ENCODE data around the gene CARD10. TPM values are rescaled to one million over a fixed set of nuclear protein-coding genes. Genes with fewer than 3 reads are reported as not detected.
"Not testable (repeated sequence)": the region's sequence is repeated elsewhere in the genome, so short reads cannot be mapped to it uniquely, and the experiment has no call there.

CARD10 gene
- total and polyA plus RNA-seq, 4 donors: 6.8 to 16.3 (median 10.2) TPM

GRCh38 chr22:37470087-37470445 is 49.1 kb downstream of the CARD10 start:
- Histone ChIP-seq H3K4me3 (no peak overlapping the region), H3K27me3 (ENCODE audit: control insufficient read depth in 3 of 3, insufficient read depth in 3 of 3, low read length in 2 of 3) (no peaks in the 10 kb centered on the region), H3K36me3 (ENCODE audit: control insufficient read depth in 4 of 4, insufficient read depth in 4 of 4, low read length in 4 of 4) (peaks cover 0 to 29% (median 0%) of the 10 kb centered on the region in 4 donors), H3K4me1 (ENCODE audit: control insufficient read depth in 5 of 5, insufficient read depth in 5 of 5, low read length in 5 of 5) (peaks cover 0 to 2% (median 0%) of the 10 kb centered on the region in 5 donors), H3K9ac (ENCODE audit: insufficient read depth in 1 of 2, low read length in 2 of 2) (no peak overlapping the region), H3K9me3 (ENCODE audit: control insufficient read depth in 4 of 4, insufficient read depth in 3 of 4, low read length in 3 of 4) (no peaks in the 10 kb centered on the region), H3K27ac (ENCODE audit: low read depth in 1 of 2, low read length in 1 of 2) (no peak overlapping the region)
- no peak for ATAC-seq (ENCODE audit: insufficient read depth, low FRiP score)
- DNase-seq: no peak
- TF ChIP-seq CTCF (IDR thresholded peaks at IDR 0.05; ENCODE audit: control extremely low read depth, extremely low read depth): no peak
- WGBS, 2 donors: 83 to 92% methylated on average over 5 of the region's 5 CpGs

DNA sequence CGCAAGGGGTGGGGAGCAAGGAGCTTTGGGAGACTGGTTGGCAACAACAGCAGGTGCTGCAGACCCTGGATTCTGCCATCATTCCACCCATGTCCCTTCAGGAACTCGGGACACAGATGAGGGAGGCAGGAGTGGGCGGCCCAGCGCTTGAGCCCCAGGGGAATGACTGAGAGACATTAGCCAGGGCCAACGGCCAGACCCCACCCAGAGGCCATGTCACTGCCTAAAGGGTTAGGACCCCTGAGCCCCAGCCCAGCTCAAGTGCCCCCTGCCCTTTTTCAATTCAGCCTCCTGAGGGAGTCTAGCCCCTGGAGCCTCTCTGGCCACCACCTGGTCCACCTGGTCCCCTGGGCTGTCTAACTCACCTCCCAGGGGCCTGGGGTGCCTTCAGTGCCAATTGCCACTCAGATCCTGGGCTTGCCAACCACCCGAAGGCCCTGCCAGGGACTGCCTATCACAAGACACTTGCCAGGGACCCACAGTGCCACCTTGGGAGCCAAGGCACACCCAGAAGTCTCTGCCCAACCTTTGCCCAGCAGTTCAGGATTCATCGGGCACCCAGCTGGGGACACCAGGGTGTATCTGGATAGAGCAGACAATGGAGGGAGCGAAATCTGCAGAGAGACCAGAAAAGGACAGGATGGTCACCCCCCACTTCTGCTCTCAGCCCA is 49.7 kb downstream of the CARD10 start:
- DNase-seq (no peak), ATAC-seq (ENCODE audit: insufficient read depth, low FRiP score) (no peak)
- Histone ChIP-seq H3K9ac (ENCODE audit: insufficient read depth in 1 of 2, low read length in 2 of 2) (no peak overlapping the region), H3K36me3 (ENCODE audit: control insufficient read depth in 4 of 4, insufficient read depth in 4 of 4, low read length in 4 of 4) (peaks cover 0 to 26% (median 0%) of the 10 kb centered on the region in 4 donors), H3K4me1 (ENCODE audit: control insufficient read depth in 5 of 5, insufficient read depth in 5 of 5, low read length in 5 of 5) (peaks cover 0 to 2% (median 0%) of the 10 kb centered on the region in 5 donors), H3K4me3 (no peak overlapping the region), H3K9me3 (ENCODE audit: control insufficient read depth in 4 of 4, insufficient read depth in 3 of 4, low read length in 3 of 4) (no peaks in the 10 kb centered on the region), H3K27me3 (ENCODE audit: control insufficient read depth in 3 of 3, insufficient read depth in 3 of 3, low read length in 2 of 3) (no peaks in the 10 kb centered on the region), H3K27ac (ENCODE audit: low read depth in 1 of 2, low read length in 1 of 2) (no peak overlapping the region)
- 84 to 95% methylated on average over 8 of the region's 8 CpGs for WGBS, 2 donors
- TF ChIP-seq CTCF (IDR thresholded peaks at IDR 0.05; ENCODE audit: control extremely low read depth, extremely low read depth): no peak

DNA sequence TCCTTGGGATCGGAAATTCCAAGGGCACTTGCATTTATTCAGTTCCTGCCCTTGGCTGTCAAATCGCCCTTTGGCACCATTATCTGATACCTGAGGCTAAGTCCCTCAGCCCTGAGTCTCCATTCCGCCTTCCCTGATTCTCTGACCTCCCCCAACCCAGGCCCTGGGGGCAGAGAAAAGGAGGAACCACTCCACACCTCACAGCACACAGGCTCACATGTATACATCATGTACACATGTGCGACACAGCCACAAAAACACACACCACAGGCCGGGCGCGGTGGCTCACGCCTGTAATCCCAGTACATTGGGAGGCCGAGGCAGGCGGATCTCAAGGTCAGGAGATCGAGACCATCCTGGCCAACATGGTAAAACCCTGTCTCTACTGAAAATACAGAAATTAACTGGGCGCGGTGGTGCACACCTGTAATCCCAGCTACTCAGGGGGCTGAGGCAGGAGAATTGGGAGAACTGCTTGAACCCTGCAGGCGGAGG is 51.0 kb downstream of the CARD10 start:
- peaks cover 0 to 14% (median 0%) of the 10 kb centered on the region in 4 donors for H3K36me3 ChIP-seq (ENCODE audit: control insufficient read depth in 4 of 4, insufficient read depth in 4 of 4, low read length in 4 of 4)
- ATAC-seq (ENCODE audit: insufficient read depth, low FRiP score); H3K4me3 ChIP-seq; H3K9me3 ChIP-seq (ENCODE audit: control insufficient read depth in 4 of 4, insufficient read depth in 3 of 4, low read length in 3 of 4); H3K4me1 ChIP-seq (ENCODE audit: control insufficient read depth in 5 of 5, insufficient read depth in 5 of 5, low read length in 5 of 5); DNase-seq; H3K27ac ChIP-seq (ENCODE audit: low read depth in 1 of 2, low read length in 1 of 2); H3K27me3 ChIP-seq (ENCODE audit: control insufficient read depth in 3 of 3, insufficient read depth in 3 of 3, low read length in 2 of 3); H3K9ac ChIP-seq (ENCODE audit: insufficient read depth in 1 of 2, low read length in 2 of 2): not testable (repeated sequence)
- WGBS, 2 donors: 92 to 95% methylated on average over 14 of the region's 14 CpGs

GRCh38 chr22:37467391-37467955 is 51.7 kb downstream of the CARD10 start:
- H3K36me3 ChIP-seq (ENCODE audit: control insufficient read depth in 4 of 4, insufficient read depth in 4 of 4, low read length in 4 of 4): peaks cover 0 to 14% (median 0%) of the 10 kb centered on the region in 4 donors
- H3K9me3 ChIP-seq (ENCODE audit: control insufficient read depth in 4 of 4, insufficient read depth in 3 of 4, low read length in 3 of 4): no peaks in the 10 kb centered on the region
- ATAC-seq (ENCODE audit: insufficient read depth, low FRiP score) (no peak), DNase-seq (no peak)
- H3K27ac ChIP-seq (ENCODE audit: low read depth in 1 of 2, low read length in 1 of 2): no peak overlapping the region
- H3K4me3 ChIP-seq: no peak overlapping the region
- no peak overlapping the region for H3K9ac ChIP-seq (ENCODE audit: insufficient read depth in 1 of 2, low read length in 2 of 2)
- no peak for TF ChIP-seq CTCF (IDR thresholded peaks at IDR 0.05; ENCODE audit: control extremely low read depth, extremely low read depth)
- H3K27me3 ChIP-seq (ENCODE audit: control insufficient read depth in 3 of 3, insufficient read depth in 3 of 3, low read length in 2 of 3): no peaks in the 10 kb centered on the region
- peaks cover 0 to 2% (median 0%) of the 10 kb centered on the region in 5 donors for H3K4me1 ChIP-seq (ENCODE audit: control insufficient read depth in 5 of 5, insufficient read depth in 5 of 5, low read length in 5 of 5)
- 68 to 75% methylated on average over 14 of the region's 14 CpGs for whole genome bisulfite sequencing, 2 donors

Data from lung (tissue), 12 donors.